H1 (cell line): ENCODE data around the gene SCN8A.

Experiments used
- ATF3 ChIP-seq: IDR thresholded peaks from 2 replicates; pipeline ENCODE4 v1.6.1; 2011; ENCODE audit warnings: low read depth, mild to moderate bottlenecking, low read length; ENCODE audit not compliant: insufficient read depth
- CEBPB ChIP-seq: IDR thresholded peaks from 2 replicates; pipeline ENCODE4 v1.6.1; 2012; ENCODE audit warnings: low read depth, low read length
- CHD1 ChIP-seq: IDR thresholded peaks from 2 replicates; pipeline ENCODE4 v1.6.1; 2012; ENCODE audit warnings: low read depth, low read length, improper control_type of control experiment
- EGR1 ChIP-seq: IDR thresholded peaks from 2 replicates; pipeline ENCODE4 v1.6.1; 2011; ENCODE audit warnings: low read depth, low read length, borderline replicate concordance
- FOSL1 ChIP-seq: IDR thresholded peaks from 2 replicates; pipeline ENCODE4 v1.6.1; 2011; ENCODE audit warnings: mild to moderate bottlenecking, low read depth, low read length, moderate library complexity; ENCODE audit not compliant: insufficient read depth
- NANOG ChIP-seq: IDR thresholded peaks from 2 replicates; pipeline ENCODE4 v1.6.1; 2011; ENCODE audit warnings: low read length, low read depth, mild to moderate bottlenecking, inconsistent platforms; ENCODE audit not compliant: insufficient read depth, poor library complexity, severe bottlenecking
- POLR2AphosphoS5 ChIP-seq: IDR thresholded peaks from 2 replicates; pipeline ENCODE4 v1.6.1; 2011; ENCODE audit warnings: low read depth, low read length
- SIN3A ChIP-seq, 2 experiments: IDR thresholded peaks in 1 of 2; conservative IDR thresholded peaks in 1 of 2; 2 replicates each; pipeline ENCODE4 v1.6.1; 2011 to 2012; ENCODE audit warnings: low read length in 2 of 2, improper control_type of control experiment in 1 of 2, low read depth in 1 of 2, mild to moderate bottlenecking in 1 of 2
- SP1 ChIP-seq: IDR thresholded peaks from 2 replicates; pipeline ENCODE4 v1.6.1; 2011; ENCODE audit warnings: low read depth, low read length
- TF ChIP-seq, protein P1 (sequence below), 3 experiments: IDR thresholded peaks; 1 replicate in 2 of 3; 2 replicates in 1 of 3; pipeline versions ENCODE4 v1.5.1 to v1.6.1; 2011; ENCODE audit warnings: low read length in 3 of 3, mild to moderate bottlenecking in 3 of 3, inconsistent platforms in 2 of 3, low read depth in 1 of 3, moderate library complexity in 1 of 3; ENCODE audit not compliant: insufficient read depth in 1 of 3; ENCODE audit errors: control extremely low read depth in 1 of 3
- TF ChIP-seq, protein P2 (sequence below): IDR thresholded peaks from 2 replicates; pipeline ENCODE4 v1.6.1; 2012; ENCODE audit warnings: low read length, inconsistent platforms

DNA sequence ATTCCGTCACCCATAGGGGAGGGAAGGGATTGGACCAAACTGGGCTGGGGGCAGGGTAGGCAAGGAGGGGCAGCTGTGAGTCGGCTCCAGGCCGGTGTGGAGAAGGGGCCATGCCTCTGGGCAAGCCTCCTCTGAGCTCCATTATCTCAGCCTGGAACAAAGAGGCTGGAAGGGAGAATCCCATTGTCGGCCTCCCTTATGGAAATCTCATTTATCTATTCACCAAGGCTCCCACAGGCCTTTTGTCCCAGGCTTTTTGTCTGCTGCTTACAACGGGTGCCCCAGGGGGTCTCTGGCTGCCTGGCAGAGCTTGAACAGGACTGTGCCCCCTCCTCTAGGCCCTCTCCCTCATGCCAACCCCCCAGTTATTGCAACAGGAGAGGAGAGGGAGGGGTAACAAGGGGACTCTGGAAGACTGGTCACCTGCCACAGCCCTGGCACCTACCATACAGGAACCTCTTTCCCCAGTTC lies 238.0 kb downstream of the SCN8A start:
- no peak for TF ChIP-seq POLR2AphosphoS5
- TF ChIP-seq, protein P1, sequence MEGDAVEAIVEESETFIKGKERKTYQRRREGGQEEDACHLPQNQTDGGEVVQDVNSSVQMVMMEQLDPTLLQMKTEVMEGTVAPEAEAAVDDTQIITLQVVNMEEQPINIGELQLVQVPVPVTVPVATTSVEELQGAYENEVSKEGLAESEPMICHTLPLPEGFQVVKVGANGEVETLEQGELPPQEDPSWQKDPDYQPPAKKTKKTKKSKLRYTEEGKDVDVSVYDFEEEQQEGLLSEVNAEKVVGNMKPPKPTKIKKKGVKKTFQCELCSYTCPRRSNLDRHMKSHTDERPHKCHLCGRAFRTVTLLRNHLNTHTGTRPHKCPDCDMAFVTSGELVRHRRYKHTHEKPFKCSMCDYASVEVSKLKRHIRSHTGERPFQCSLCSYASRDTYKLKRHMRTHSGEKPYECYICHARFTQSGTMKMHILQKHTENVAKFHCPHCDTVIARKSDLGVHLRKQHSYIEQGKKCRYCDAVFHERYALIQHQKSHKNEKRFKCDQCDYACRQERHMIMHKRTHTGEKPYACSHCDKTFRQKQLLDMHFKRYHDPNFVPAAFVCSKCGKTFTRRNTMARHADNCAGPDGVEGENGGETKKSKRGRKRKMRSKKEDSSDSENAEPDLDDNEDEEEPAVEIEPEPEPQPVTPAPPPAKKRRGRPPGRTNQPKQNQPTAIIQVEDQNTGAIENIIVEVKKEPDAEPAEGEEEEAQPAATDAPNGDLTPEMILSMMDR (IDR thresholded peaks at IDR 0.05; ENCODE audit: control extremely low read depth in 1 of 3, insufficient read depth in 1 of 3, low read depth in 1 of 3, low read length in 3 of 3) = no peak
- no peak for TF ChIP-seq CHD1
- TF ChIP-seq, protein P2, sequence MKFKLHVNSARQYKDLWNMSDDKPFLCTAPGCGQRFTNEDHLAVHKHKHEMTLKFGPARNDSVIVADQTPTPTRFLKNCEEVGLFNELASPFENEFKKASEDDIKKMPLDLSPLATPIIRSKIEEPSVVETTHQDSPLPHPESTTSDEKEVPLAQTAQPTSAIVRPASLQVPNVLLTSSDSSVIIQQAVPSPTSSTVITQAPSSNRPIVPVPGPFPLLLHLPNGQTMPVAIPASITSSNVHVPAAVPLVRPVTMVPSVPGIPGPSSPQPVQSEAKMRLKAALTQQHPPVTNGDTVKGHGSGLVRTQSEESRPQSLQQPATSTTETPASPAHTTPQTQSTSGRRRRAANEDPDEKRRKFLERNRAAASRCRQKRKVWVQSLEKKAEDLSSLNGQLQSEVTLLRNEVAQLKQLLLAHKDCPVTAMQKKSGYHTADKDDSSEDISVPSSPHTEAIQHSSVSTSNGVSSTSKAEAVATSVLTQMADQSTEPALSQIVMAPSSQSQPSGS = no peak; the same call in 1 of the 2 replicates
- no peak for TF ChIP-seq EGR1
- no peak for TF ChIP-seq NANOG
- TF ChIP-seq FOSL1 = no peak
- TF ChIP-seq CEBPB = no peak
- TF ChIP-seq SIN3A (conservative IDR thresholded peaks at IDR 0.05 in 1 of 2, IDR thresholded peaks at IDR 0.05 in 1 of 2; ENCODE audit: low read depth in 1 of 2, low read length in 2 of 2) = no peak
- TF ChIP-seq ATF3 = no peak
- no peak for TF ChIP-seq SP1
